CD4-positive, alpha-beta T cell treated with Interleukin-12 subunit alpha and Interleukin-12 subunit beta, for 1 hour (primary cell): Measurements from ENCODE around the gene LAMA4.

Experiments used
- DNase-seq: peaks from one replicate; pipeline ENCODE4 v3.0.0-alpha.2; 2020

The LAMA4 gene, protein sequence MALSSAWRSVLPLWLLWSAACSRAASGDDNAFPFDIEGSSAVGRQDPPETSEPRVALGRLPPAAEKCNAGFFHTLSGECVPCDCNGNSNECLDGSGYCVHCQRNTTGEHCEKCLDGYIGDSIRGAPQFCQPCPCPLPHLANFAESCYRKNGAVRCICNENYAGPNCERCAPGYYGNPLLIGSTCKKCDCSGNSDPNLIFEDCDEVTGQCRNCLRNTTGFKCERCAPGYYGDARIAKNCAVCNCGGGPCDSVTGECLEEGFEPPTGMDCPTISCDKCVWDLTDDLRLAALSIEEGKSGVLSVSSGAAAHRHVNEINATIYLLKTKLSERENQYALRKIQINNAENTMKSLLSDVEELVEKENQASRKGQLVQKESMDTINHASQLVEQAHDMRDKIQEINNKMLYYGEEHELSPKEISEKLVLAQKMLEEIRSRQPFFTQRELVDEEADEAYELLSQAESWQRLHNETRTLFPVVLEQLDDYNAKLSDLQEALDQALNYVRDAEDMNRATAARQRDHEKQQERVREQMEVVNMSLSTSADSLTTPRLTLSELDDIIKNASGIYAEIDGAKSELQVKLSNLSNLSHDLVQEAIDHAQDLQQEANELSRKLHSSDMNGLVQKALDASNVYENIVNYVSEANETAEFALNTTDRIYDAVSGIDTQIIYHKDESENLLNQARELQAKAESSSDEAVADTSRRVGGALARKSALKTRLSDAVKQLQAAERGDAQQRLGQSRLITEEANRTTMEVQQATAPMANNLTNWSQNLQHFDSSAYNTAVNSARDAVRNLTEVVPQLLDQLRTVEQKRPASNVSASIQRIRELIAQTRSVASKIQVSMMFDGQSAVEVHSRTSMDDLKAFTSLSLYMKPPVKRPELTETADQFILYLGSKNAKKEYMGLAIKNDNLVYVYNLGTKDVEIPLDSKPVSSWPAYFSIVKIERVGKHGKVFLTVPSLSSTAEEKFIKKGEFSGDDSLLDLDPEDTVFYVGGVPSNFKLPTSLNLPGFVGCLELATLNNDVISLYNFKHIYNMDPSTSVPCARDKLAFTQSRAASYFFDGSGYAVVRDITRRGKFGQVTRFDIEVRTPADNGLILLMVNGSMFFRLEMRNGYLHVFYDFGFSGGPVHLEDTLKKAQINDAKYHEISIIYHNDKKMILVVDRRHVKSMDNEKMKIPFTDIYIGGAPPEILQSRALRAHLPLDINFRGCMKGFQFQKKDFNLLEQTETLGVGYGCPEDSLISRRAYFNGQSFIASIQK (N-terminal part only)

DNA sequence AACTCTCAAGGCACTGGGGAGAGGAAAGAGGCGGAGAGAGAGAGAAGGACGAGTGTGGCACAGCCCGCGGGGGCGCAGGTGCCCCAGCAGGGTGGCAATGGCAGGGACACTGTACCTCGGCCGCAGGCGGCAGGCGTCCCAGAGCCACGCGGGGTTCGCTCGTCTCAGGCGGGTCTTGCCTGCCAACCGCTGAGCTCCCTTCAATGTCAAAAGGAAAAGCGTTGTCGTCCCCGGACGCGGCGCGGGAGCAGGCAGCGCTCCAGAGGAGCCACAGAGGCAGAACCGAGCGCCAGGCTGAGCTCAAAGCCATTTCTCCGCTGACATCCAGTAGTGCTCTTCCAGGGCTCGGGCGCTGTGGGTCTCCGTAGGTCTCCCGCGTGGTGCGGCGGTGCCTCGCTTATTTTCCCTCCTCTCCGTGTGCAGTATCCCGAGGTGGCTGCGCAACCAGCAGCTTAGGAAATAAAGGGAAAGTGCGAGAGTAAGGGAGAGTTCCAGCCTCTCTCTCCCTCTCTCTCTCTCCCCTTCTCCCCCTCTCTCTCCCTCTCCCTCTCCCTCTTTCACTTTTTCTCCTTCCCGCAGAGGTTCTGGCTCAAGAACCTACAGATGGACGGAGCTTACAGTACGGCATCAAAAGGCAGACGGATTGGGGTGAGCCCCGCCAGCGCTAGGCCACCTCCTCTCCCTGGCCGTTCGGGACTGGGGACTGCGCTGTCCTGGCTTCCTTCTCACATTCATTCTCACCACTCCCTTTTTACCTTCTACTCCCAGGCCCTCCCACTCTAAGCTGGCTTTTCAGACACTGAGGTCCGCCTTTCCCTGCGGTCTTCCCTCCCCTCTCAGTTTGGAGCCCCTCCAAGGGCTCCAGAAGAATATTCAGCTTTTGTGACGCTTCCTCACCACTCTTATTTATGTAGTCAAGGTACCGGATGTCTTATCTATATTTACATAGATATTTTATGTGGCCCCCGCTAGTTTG, at the start of gene LAMA4:
Gene LAMA4 (minus strand): TSS at position 727 of the 976 bp plus-strand sequence. CDS start 417 bp downstream, at position 310.
- DNase-seq: no peak

DNA sequence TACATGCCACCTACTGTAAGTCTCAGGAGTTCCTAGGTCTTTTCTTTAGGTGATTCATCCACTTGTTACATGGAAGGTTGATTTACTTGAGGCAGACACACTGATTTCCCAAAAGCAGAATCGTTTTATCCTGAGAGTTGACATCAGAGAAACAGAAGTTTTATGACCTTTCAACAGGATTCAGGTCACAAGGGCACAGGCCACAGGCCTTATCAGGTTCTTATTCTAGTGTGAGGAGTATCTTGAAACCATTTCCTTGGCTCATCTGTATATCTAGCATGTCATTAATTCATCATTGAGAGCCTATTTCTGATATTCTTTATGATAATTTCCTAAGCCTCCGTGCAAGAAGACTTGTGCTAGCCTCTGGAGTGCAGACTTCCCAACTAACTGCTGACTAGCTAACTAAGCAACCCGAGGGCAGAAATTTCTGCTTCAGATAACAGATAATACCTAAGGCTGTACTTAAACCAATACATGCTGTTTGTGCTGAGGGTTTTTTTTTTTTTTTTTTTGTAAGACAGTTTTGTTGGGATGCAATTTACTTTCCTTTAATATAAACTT, 47.9 kb upstream of the LAMA4 start:
- no peak for DNase-seq

DNA sequence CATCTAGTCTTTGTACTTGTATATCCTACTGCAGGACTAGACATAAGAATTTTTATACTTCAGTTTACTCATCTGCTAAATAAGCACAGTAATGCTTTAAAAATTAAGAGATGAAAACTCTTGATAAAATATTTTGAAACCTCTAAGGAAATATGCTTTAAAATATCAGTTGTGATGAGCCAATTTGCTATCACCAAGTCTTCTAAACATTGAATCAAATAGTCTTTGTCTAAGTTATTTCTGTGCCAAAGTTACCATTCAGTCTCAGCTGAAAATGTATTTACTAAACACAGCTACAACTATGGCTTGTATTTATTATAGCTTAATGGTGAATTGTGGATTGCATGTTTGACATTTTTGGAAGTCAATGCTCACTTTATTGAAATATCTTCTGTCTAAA, 46.5 kb upstream of the LAMA4 start:
- no peak for DNase-seq

DNA sequence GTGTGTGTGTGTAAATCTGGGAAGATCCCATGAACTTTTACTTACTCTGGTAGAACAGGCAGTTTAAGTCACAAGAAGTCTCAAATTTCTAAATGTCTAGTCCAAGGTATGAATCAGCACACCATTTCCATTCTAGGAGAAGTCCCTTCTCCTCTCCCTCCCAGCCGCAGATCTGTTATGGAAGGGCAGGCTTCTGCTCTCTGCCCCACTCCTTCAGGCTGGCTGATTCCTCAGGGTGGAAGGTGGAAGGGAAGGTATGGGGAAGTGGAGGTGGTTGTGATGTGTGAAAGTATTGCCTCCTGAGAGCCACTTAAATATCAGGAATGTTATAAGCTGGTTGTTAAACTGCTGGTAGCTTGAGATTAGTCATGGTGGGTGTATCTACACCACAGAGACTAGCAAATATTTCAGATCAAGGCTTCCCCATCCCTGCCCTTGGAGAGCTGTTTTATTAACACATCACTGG, 44.5 kb upstream of the LAMA4 start:
- DNase-seq: no peak

DNA sequence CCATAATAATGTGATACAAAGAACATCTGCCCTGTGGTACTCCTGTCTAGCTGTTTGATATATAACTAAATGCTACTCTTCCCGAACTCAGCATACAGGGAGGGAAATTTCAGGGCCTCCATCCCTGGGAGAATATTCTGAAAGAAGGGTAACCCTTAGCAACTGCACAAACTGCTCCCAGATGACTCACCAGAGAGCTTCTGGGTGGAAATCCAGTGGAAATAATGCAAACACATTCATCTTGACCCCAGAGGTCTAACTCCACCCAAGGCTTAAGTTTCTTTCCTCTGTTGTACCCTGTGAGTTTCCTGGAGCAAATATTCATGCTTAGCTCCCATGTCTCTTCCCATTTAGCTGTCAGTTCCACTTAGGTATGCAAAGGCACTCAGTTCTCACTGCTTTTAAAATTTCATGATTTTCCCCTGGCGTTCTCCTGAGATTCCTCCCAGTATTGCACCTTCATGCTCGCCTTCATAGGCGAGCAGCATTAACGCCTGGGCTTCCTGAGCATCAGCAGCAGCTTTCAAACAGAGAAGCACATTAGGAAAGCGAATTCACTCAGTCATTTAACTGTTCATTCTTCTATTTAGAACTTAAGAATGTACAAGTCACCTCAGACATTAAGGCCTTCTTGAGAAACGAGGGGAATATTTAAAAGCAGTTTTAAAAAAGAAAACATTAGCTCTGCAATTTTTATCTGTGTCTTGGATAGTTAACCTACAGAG, 43.8 kb upstream of the LAMA4 start:
- no peak for DNase-seq

DNA sequence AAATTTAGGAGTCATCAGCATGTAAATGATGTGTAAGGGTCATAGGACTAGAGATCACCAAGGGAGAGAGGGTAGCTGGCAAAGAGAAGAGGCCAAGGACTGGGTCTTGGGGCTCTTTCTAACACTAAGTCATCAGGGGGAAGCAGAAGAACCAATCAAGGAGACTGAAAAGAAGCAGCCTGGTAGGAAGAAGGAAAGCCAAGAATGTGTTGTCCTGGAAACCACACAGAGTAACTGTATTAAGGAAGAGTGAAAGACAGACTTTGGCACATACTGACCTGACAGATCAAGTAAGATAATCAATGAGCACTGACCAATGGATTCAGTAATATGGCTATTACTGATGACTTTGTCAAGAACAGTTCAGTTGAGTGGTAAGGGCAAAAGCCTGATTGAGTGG, 42.3 kb upstream of the LAMA4 start:
- DNase-seq: no peak

DNA sequence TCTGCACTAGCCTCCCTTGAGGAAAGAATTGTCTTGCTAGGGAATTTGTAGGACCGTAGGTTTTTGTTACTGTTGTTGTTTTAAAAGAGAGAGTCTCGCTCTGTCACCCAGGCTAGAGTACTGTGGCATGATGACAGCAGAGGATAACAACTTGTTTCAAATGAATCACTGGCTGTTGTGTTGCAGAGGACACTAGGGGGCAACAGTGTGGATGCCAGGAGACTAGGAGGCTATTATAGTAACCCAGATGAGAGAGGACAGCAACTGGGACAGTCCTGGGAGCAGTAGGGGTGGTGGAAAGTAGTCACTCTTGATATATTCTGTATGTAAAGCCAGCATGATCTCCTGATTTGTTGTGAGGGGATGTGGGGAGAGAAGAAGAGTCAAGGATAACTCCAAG, 41.8 kb upstream of the LAMA4 start:
- no peak for DNase-seq

DNA sequence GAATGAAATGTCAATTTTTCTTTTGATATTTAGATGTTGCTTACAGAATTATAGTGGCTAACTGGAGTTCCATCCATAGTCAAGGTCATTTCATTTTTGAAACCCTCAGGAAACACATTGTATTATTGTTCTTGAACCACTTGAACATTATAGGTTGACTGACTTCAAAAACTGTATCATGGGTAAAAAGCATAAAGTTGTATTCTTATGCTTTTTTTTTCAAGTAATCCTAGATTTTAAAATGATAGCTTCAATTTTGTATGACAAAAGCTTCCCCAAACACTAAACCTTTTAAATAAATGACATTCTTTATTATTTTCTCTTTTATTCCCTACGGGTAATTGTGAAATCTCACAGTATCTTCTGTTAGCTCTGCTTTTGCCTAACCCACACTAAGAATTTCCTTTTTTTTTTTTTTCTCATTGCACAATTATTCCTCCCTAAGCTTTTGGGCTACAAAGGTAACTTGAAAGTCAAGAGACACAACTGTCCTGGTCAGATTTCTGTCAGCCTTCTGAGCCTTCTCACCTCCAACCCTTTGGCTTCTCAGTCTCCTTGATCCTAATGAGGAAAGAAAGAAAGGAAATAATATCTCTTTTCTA, 36.9 kb upstream of the LAMA4 start:
- no peak for DNase-seq

DNA sequence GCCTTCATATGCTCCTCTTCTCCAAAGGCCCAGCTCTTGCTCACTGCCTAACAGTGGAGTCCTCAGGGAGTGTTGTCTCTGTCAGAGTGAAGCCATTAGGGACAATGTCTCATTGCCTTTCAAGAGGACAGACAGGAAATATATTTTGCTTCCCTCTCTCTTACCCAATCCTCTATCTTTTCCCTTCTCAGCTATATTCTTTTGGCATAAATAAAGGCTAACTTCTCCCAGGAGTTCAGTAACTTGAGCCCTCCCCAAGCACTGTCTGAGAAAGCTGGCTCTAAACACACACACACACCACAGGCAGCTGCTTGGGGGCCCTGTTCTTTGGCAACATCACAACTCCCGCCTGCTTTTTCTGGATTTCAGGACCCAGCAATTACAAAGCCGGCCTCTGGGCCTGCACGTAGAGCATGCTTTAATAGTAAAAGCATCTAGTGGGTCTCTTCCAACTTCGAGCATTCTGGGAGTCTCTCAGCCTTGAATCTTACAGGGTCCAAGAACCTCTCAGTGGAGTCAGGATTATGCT, 34.7 kb upstream of the LAMA4 start:
- DNase-seq: no peak

DNA sequence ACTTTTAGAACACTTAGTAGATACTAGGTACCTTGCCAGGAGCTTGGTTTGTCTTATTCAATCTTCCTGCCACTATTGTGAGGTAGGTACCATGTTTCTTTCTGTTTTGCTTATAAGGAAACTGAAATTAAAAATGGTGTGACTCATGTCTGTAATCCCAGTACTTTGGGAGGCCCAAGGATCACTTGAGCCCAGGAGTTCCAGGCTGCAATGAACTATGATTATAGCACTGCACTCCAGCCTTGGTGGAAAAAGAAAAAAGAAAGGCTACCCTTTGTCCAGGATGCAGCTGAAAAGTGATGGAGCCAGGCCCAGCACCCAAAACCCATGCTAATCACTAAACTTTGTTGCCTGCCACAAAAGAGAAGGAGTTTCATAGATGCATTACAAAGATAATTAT, 34.1 kb upstream of the LAMA4 start:
- no peak for DNase-seq

DNA sequence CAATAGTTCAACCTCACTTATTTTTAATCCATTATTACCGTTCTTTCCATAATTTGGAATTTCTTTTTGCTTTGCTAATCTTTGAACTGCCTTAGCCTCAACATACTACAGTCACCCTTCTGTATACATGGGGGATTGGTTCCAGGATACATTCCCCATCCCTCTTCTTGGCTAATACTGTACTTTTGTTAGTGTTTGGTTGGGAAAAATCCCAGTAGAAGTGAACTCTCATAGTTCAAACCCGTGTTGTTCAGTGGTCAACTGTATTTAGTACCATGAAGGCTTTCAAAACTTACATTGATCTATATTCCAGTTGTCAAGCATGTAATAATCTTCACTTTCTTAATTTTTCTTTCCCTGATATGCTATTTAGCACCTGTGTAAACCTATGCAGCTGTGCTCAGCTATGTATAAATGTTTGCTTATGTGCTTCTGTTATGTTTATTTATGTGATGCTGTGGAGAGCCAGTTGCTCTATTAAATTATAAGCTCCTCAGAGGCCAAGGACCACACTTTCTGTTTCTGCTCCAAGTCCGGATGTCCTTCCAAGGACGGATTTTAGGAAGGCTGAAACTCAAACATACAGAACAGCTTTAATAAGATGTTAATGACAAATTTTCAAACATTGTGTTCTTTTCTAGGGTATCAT, 33.3 kb upstream of the LAMA4 start:
- no peak for DNase-seq

DNA sequence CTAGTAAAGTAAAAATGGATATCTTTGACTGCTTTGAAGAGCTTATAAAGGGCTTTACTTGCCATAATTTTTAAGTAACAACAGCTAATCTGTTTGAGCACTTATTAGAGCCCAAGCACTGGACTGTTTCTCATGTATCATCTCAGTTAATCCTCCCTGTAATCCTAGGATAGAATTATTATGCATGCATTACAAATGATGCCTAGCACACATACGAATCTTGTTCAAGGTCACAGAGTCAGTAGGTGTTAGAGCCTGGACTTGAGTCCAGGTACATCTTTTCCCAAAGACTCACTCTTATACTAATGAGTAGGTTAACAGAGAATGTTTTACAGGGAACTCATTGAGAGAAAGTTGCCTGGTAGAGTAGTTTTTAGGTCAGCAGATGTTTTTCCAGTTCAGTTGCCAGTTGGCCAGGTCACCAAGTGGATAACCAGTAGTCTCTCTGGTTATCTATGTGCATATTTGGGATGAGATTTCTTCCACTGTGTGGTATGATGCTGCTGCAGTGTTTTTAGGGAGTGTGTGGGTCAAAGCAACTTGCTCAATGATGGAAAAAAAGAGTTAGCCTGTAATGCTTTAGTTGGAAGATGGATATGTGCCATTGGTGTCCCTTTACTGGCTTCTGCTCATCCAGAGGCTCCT, 32.3 kb upstream of the LAMA4 start:
- DNase-seq: no peak

DNA sequence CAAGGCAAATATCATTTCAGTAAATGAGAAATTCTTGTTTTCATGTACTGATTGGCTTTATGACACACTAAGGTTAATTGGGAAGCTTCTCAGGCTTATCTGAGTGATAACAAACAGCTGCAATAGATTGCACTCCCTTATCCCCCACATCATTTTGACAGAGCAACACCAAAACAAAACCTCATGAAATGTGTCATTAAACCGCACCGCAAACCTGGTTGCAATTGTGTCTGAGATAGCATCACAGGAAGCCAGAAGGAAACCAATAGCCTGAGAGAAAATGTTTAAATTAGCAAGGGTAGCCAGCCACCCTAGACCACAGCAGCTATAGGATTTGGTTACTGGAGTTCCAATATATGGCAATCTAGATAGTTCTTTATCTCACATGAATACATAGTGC, 31.6 kb upstream of the LAMA4 start:
- DNase-seq: peak; percentile 57

DNA sequence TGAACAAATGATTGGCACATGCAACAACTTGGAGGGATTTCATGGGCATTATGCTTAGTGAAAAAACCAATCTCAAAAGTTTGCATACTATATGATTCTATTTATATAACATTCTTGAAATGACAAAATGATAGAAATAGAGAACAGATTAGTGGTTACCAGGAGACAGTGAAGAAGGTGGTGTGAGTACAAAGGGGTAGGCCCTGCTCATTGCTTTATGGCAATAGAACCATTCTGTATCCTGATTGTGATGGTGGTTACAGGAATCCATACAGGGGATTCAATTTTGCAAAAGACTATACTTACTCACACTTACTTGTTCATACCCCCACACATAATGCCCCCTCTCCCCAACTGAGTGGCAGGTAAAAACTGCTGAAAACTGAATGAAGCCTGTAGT, 30.2 kb upstream of the LAMA4 start:
- no peak for DNase-seq

DNA sequence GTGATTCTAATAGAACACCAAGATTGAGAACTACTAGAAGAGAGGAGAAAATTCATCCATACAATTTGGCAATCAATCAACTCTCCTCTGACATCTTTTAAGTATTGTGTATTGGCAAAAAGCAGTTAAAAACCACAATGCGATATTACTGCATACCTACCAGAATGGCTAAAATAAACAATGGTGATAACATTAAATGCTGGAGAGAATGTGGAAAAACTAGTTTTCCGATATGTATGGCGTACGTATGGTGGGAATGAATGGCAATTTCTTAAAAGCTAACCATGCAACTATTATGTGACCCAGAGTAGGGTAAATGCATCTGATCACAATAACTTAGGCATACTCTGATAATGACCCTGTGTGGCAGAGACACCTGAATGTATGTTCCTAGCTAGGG, 29.3 kb upstream of the LAMA4 start:
- no peak for DNase-seq

DNA sequence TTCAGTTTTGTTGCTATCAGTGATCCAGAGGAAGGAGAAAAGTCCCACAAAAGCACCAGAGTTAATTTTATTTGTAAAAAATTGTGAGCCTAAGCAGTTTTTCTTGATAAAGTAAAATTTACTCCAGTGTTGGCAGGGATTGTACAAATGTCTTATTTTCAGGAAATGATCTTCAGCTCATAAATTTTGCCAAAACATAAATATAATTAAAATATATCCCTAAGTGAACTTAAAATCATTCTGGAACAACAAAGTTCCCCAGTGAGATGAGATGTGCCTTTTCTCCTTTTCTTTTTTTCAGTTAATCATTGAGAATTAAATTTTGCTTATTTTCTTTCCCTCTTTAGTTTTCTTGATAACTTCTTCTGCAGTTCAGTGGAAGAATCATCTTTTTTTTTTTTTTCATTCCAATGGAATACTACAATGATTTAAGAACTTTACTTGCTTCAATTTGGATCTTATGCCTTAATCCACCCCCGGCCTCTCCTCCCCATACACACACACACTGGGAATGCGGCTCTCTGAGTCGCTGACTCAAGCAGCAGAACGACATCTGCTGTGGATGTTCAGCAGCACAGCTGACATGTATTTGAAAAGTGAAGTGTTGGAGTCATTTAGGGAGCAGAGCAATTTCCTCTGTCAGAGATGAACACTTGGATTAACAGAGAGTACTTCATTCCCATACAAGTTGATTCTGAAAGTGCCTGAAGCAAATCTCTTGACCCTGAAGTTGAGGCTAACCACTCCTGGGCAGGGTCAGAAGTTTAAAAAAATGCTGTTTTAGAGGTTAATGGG, 27.7 kb upstream of the LAMA4 start:
- no peak for DNase-seq

DNA sequence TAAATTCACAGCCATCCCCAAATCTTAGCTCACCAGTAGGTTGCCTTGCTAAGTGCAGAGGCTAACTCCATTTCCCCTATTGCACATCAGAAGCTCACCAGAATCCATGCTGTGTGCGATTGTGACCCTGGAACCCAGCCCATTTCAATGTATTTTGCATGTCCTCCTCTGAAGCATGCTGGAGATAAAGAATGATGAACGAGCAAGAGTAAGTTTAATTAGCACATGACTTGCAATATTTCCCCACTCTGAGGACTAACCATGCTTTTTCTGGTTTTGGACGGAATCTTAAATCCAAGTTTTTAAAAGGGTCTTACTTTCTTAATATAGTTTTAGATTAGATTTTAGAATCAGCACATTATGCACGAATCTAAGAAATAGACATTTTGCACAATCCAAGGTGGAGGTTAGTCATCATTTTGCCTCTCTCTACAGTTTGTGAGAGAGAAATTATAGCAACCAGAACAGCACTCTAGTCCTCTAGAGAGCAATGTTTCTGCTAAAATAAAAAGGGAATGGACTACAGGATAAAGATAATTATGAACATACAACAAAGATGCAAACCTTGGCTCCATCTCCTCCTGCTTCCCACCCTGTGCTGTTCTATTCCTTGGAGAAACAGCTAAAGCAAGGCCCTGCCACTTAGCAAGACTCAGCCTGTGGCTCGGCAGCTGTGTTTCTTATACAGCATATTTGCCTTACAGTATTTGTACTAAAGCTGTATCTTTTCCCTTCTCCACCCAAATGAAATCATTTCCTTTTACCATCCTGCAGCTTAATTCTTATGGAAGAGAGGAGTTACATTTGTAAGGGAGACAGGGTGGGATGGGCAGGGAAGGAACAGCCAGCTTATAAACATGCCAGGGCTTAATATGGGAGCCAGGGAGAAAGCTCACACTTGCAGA, 24.9 kb upstream of the LAMA4 start:
- DNase-seq: no peak
